ENCODE data around the gene RPLP2. TPM values are rescaled to one million over a fixed set of nuclear protein-coding genes. Genes with fewer than 3 reads are reported as not detected.
A peak's percentile ranks its signal among the peaks of the same experiment; 100 is the strongest.

Gene RPLP2
- polyA plus RNA-seq, 1 donor (not counting 4 experiments of a cell fraction or from before 2014, with no cell fraction given): 632 TPM

DNA sequence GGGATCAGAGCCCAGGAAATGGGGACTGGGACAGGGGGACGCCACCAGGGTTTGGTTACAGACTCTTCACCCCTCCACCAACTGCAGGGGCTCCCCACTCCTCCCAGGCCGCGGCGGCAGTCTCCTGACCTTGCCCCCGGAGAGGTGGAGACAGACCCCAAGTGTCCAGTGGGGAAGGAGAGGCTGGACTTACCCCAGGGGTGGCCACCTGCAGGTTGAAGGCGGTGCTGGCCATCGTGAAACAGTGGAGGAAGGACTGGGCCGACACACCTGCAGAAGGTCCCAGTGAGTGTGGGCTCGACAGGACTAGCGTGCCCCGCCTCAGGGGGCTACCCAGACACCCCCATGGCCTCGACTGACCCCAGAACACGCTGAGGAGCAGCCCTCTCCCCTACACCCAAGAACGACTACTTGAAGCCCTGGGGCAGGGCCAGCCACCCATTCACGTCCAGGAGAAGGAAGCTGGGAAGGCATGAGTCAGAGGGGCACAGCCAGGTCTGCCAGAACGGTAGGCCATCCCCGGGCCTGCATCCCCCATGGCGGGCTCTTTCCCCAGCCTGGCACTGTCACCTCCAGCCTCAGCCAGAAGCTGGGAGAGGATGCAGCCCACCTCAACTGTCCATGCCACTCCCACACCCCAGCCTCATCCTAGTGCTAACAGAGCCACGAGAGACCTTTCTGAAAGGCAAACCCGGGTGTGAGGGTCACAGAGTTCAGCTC lies 34.7 kb upstream of the RPLP2 start:
- Histone ChIP-seq H3K9me3 (ENCODE audit: control insufficient read depth, low read depth, low read length) (no peaks in the 10 kb centered on the region), H3K27me3 (ENCODE audit: control insufficient read depth, extremely low read depth, insufficient read depth, low read length) (no peaks in the 10 kb centered on the region), H3K4me2 (ENCODE audit: control insufficient read depth, extremely low read depth, insufficient read depth, low read depth, low read length) (peak overlapping the region; percentile 91), H4K20me1 (ENCODE audit: control insufficient read depth, extremely low read depth, insufficient read depth, low read length) (peaks cover 15% of the 10 kb centered on the region), H3K9ac (ENCODE audit: control insufficient read depth, extremely low read depth, insufficient read depth, low read length) (peak overlapping the region; percentile 62), H3K36me3 (ENCODE audit: control insufficient read depth in 2 of 2, extremely low read depth in 1 of 2, insufficient read depth in 2 of 2, low read length in 2 of 2) (peaks cover 37 to 40% of the 10 kb centered on the region in 2 experiments), H3K4me1 (ENCODE audit: control insufficient read depth, extremely low read depth, insufficient read depth, low read length) (peaks cover 19% of the 10 kb centered on the region), H2AFZ (ENCODE audit: control insufficient read depth, low read length) (no peak overlapping the region), H3K9me1 (ENCODE audit: control insufficient read depth, extremely low read depth, insufficient read depth, low read length) (peaks cover 12% of the 10 kb centered on the region), H3K4me3 (ENCODE audit: control insufficient read depth in 2 of 3, extremely low read depth in 1 of 3, insufficient read depth in 2 of 3, low read depth in 1 of 3, low read length in 3 of 3) (peak overlapping the region; percentile 57 to 91 (median 79)), H3K27ac (ENCODE audit: control insufficient read depth, insufficient read depth, low read length) (peak overlapping the region; percentile 26), H3K79me2 (ENCODE audit: control insufficient read depth, insufficient read depth, low read length) (peaks cover 83% of the 10 kb centered on the region)
- no peak for TF ChIP-seq EZH2 (IDR thresholded peaks at IDR 0.05; ENCODE audit: low read length)
- TF ChIP-seq, protein P1, sequence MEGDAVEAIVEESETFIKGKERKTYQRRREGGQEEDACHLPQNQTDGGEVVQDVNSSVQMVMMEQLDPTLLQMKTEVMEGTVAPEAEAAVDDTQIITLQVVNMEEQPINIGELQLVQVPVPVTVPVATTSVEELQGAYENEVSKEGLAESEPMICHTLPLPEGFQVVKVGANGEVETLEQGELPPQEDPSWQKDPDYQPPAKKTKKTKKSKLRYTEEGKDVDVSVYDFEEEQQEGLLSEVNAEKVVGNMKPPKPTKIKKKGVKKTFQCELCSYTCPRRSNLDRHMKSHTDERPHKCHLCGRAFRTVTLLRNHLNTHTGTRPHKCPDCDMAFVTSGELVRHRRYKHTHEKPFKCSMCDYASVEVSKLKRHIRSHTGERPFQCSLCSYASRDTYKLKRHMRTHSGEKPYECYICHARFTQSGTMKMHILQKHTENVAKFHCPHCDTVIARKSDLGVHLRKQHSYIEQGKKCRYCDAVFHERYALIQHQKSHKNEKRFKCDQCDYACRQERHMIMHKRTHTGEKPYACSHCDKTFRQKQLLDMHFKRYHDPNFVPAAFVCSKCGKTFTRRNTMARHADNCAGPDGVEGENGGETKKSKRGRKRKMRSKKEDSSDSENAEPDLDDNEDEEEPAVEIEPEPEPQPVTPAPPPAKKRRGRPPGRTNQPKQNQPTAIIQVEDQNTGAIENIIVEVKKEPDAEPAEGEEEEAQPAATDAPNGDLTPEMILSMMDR (optimal IDR thresholded peaks at IDR 0.05 in 1 of 3, IDR thresholded peaks at IDR 0.05 in 1 of 3, conservative IDR thresholded peaks at IDR 0.05 in 1 of 3; ENCODE audit: extremely low read depth in 1 of 3, insufficient read depth in 2 of 3, low read length in 3 of 3): no peak
- FAIRE-seq (peak; percentile 73), DNase-seq (ENCODE audit: low read depth, low spot score) (no peak)
- dilution Hi-C loops (cut with MboI; ENCODE audit: extremely low pct_ligation_motif_present, low sequenced_read_pairs): no loop called here

DNA sequence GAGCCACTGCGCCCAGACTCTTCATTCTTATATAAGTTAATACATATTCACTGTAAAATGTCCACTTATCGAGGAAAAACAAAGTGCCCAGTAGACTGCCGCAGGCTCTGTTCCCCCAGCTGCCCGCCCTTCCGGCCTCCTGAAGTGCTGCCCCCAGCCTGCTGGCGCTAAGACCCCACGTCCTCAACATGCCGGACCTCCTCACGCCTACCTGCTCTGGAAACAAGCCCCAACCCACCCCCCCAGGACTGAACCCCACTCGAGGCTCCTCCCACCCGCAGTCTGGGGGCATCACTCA lies 33.6 kb upstream of the RPLP2 start:
- H4K20me1 ChIP-seq (ENCODE audit: control insufficient read depth, extremely low read depth, insufficient read depth, low read length): peaks cover 11% of the 10 kb centered on the region

More for the DNA sequence above, 33.6 kb upstream of the RPLP2 start:
- TF ChIP-seq, protein P1 (optimal IDR thresholded peaks at IDR 0.05 in 1 of 3, IDR thresholded peaks at IDR 0.05 in 1 of 3, conservative IDR thresholded peaks at IDR 0.05 in 1 of 3; ENCODE audit: extremely low read depth in 1 of 3, insufficient read depth in 2 of 3, low read length in 3 of 3): no peak
- TF ChIP-seq EZH2 (IDR thresholded peaks at IDR 0.05; ENCODE audit: low read length): no peak
- H3K9me3 ChIP-seq (ENCODE audit: control insufficient read depth, low read depth, low read length): no peaks in the 10 kb centered on the region
- dilution Hi-C loops (cut with MboI; ENCODE audit: extremely low pct_ligation_motif_present, low sequenced_read_pairs): no loop called here
- H3K27me3 ChIP-seq (ENCODE audit: control insufficient read depth, extremely low read depth, insufficient read depth, low read length): no peaks in the 10 kb centered on the region
- peak overlapping the region; percentile 77 for H3K27ac ChIP-seq (ENCODE audit: control insufficient read depth, insufficient read depth, low read length)
- H3K4me3 ChIP-seq (ENCODE audit: control insufficient read depth in 2 of 3, extremely low read depth in 1 of 3, insufficient read depth in 2 of 3, low read depth in 1 of 3, low read length in 3 of 3): peak overlapping the region; percentile 79 to 91 (median 85)
- peaks cover 19% of the 10 kb centered on the region for H3K4me1 ChIP-seq (ENCODE audit: control insufficient read depth, extremely low read depth, insufficient read depth, low read length)
- H3K4me2 ChIP-seq (ENCODE audit: control insufficient read depth, extremely low read depth, insufficient read depth, low read depth, low read length): peak overlapping the region; percentile 91
- H3K9me1 ChIP-seq (ENCODE audit: control insufficient read depth, extremely low read depth, insufficient read depth, low read length): peaks cover 12% of the 10 kb centered on the region
- no peak overlapping the region for H2AFZ ChIP-seq (ENCODE audit: control insufficient read depth, low read length)
- peak overlapping the region; percentile 92 for H3K9ac ChIP-seq (ENCODE audit: control insufficient read depth, extremely low read depth, insufficient read depth, low read length)
- peaks cover 26 to 33% of the 10 kb centered on the region in 2 experiments for H3K36me3 ChIP-seq (ENCODE audit: control insufficient read depth in 2 of 2, extremely low read depth in 1 of 2, insufficient read depth in 2 of 2, low read length in 2 of 2)
- H3K79me2 ChIP-seq (ENCODE audit: control insufficient read depth, insufficient read depth, low read length): peaks cover 76% of the 10 kb centered on the region
- no peak for DNase-seq (ENCODE audit: low read depth, low spot score)
- FAIRE-seq: no peak
